Brain microvascular endothelial cell (primary cell): ENCODE data around the gene YPEL2.
"Not testable (repeated sequence)": the region's sequence is repeated elsewhere in the genome, so short reads cannot be mapped to it uniquely, and the experiment has no call there.

Source experiments
- DNase-seq: peaks from one replicate; pipeline ENCODE4 v3.0.0-alpha.2; 2020
- H3K27ac ChIP-seq: fragments of 250-450 bp; sonication (Bioruptor Pico); 2 replicates; pipeline ENCODE4 v1.5.1; 2020; ENCODE audit warnings: mild to moderate bottlenecking, moderate library complexity
- H3K27me3 ChIP-seq: fragments of 250-450 bp; sonication (Bioruptor Pico); replicated peaks from 2 replicates; pipeline ENCODE4 v1.5.1; 2020; ENCODE audit warnings: mild to moderate bottlenecking
- H3K36me3 ChIP-seq: fragments of 250-450 bp; sonication (Bioruptor Pico); replicated peaks from 2 replicates; pipeline ENCODE4 v1.5.1; 2020; ENCODE audit warnings: mild to moderate bottlenecking
- H3K4me3 ChIP-seq: 2 replicates; pipeline ENCODE4 v1.5.1; 2011; ENCODE audit warnings: low read depth, mild to moderate bottlenecking, control low read depth, low read length, moderate library complexity
- in situ Hi-C: cut with HindIII; loops from 2 replicates; pipeline ENCODE4 v1.10.0; 2017; ENCODE audit warnings: low sequenced_read_pairs, low pct_ligation_motif_present
- TF ChIP-seq, protein P1 (sequence below): IDR thresholded peaks from 2 replicates; pipeline ENCODE4 v1.5.1; 2011; ENCODE audit warnings: low read depth, mild to moderate bottlenecking, moderate library complexity, low read length, control low read depth, inconsistent platforms; ENCODE audit errors: missing control alignments

The YPEL2 gene

DNA sequence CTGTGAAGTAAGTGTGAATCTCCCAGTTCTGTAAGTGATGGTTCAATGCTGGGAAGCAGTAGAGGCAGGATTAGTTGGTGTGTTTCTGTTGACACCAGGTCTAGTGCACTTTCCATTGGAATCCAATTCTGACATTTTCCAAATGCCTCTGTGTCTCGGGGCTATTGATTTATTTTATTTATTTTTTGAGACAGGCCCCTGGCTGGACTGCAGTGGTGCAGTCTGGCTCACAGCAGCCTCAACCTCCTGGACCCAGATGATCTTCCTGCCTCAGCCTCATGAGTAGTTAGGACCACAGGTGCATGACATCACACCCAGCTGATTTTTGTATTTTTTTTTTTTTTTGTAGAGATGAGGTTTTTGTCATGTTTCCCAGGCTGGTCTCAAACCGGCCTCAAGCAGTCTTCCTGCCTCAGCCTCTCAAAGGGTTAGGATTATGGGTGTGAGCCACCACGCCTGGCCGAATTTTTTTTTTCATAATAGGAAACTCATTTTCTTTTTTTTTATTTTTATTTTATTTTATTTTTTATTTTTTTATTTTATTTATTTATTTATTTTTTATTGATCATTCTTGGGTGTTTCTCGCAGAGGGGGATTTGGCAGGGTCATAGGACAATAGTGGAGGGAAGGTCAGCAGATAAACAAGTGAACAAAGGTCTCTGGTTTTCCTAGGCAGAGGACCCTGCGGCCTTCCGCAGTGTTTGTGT is 61.7 kb downstream of the YPEL2 start:
- no peaks in the 10 kb centered on the region for H3K27me3 ChIP-seq
- H3K27ac ChIP-seq: no peak overlapping the region
- H3K36me3 ChIP-seq: peaks cover 7% of the 10 kb centered on the region
- in situ Hi-C loops: no loop called here
- TF ChIP-seq, protein P1, sequence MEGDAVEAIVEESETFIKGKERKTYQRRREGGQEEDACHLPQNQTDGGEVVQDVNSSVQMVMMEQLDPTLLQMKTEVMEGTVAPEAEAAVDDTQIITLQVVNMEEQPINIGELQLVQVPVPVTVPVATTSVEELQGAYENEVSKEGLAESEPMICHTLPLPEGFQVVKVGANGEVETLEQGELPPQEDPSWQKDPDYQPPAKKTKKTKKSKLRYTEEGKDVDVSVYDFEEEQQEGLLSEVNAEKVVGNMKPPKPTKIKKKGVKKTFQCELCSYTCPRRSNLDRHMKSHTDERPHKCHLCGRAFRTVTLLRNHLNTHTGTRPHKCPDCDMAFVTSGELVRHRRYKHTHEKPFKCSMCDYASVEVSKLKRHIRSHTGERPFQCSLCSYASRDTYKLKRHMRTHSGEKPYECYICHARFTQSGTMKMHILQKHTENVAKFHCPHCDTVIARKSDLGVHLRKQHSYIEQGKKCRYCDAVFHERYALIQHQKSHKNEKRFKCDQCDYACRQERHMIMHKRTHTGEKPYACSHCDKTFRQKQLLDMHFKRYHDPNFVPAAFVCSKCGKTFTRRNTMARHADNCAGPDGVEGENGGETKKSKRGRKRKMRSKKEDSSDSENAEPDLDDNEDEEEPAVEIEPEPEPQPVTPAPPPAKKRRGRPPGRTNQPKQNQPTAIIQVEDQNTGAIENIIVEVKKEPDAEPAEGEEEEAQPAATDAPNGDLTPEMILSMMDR: no peak
- DNase-seq: no peak
- no peak overlapping the region for H3K4me3 ChIP-seq

DNA sequence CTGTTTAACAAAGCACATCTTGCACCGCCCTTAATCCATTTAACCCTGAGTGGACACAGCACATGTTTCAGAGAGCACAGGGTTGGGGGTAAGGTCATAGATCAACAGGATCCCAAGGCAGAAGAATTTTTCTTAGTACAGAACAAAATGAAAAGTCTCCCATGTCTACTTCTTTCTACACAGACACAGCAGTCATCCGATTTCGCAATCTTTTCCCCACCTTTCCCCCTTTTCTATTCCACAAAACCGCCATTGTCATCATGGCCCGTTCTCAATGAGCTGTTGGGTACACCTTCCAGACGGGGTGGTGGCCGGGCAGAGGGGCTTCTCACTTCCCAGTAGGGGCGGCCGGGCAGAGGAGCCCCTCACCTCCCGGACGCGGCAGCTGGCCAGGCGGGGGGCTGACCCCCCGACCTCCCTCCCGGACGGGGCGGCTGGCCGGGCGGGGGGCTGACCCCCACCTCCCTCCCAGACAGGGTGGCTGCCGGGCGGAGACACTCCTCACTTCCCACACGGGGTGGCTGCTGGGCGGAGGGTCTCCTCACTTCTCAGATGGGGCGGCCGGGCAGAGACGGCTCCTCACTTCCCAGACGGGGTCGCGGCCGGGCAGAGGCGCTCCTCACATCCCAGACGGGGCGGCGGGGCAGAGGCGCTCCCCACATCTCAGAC is 62.4 kb downstream of the YPEL2 start:
- H3K36me3 ChIP-seq, in situ Hi-C loops, H3K27ac ChIP-seq, H3K27me3 ChIP-seq, DNase-seq, H3K4me3 ChIP-seq: not testable (repeated sequence)

DNA sequence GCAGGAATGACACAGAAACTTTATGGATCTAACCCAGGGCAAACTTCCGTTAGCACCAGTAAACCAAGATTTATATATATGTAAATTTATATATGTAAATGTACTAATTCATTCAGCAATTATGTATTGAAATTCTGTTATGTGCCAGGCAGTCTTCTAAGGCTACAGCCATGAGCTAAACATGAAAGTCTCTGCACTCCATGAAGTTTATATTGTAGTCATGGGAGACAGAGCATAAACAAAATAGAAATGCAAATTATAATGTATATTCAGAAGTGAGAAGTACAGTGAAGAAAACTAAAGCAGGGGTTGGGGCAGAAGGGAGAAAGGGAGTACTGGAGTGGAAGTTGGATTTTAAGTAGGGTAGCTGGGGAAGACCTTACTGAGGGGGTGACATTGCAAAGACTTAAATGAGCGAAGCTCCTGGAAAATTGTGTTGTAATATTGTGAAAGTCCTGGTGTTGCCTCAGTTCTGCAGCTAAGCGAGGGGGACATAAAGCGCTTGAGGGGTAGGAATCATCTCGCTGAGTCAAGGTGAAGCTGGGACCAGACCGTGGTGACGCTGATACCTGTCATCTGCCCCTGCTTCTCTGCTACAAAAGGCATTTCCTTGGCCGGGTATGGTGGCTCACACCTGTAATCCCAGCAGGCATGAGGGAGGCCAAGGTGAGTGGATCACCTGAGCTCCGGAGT is 64.8 kb downstream of the YPEL2 start:
- Histone ChIP-seq H3K4me3 (no peak overlapping the region), H3K36me3 (peaks cover 7% of the 10 kb centered on the region), H3K27ac (no peak overlapping the region), H3K27me3 (no peaks in the 10 kb centered on the region)
- in situ Hi-C loops: no loop called here
- no peak for DNase-seq
- TF ChIP-seq, protein P1: no peak

DNA sequence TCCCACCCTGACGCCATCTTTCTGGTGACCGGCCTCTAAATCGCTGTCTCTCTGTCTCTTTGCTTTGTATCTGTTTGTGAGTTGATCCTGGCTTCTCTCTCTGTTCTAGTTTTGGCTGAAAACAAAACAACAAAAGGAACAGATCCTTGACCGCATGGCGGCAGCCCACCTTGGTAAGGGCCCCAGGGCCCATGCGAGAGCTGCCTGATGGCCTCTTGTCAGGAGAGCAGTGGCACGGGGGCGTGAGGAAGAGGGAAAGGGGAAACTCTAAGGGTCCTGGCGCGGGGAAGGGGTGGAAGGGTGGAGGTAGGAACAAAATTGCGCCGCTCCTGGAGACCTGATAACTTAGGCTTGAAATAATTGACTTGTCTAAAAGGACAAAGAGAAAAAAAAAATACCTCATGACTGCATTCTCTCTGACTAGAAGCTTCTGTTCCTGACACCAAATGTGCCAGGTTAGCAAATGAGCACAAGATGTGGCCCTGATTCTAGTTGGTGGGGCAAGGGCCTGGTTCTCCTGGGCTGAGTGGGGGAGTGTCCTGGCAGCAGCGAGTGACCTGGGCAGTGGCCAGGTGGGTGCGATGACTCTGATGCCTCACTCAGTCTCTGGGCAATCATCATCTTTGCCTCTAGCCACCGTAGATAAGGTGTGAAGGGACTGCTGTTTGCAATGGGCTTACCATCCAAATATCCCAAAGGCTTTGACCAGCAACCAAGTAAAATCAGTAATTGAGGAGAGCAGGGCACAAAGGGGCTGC is 66.0 kb downstream of the YPEL2 start:
- no peak for DNase-seq
- peaks cover 7% of the 10 kb centered on the region for H3K36me3 ChIP-seq
- in situ Hi-C loops: no loop called here

DNA sequence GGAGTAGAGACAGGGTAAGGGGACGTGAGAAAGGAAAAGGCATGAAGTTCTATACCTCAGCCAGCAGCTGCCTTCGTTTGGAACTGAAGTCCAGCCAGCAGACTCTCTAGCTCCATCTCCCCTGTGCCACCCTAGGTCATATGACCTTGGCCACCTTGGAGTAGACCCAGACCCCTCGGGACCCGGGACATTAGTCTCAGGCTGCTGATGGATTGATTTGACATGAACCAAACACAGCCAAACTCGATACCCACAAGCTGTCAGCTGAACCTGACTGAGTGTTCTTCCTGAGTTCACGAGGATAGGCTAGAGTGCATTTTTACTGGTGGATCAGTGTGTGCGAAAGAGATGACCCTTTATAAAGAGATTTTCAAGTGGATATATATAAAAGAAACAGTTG is 68.5 kb downstream of the YPEL2 start:
- TF ChIP-seq, protein P1: no peak
- Histone ChIP-seq H3K4me3 (no peak overlapping the region), H3K36me3 (peaks cover 7% of the 10 kb centered on the region), H3K27ac (no peak overlapping the region), H3K27me3 (no peaks in the 10 kb centered on the region)
- in situ Hi-C loops: no loop called here
- DNase-seq: no peak

More for the DNA sequence above, 66.0 kb downstream of the YPEL2 start:
- TF ChIP-seq, protein P1: no peak
- Histone ChIP-seq H3K27me3 (no peaks in the 10 kb centered on the region), H3K4me3 (no peak overlapping the region), H3K27ac (no peak overlapping the region)

DNA sequence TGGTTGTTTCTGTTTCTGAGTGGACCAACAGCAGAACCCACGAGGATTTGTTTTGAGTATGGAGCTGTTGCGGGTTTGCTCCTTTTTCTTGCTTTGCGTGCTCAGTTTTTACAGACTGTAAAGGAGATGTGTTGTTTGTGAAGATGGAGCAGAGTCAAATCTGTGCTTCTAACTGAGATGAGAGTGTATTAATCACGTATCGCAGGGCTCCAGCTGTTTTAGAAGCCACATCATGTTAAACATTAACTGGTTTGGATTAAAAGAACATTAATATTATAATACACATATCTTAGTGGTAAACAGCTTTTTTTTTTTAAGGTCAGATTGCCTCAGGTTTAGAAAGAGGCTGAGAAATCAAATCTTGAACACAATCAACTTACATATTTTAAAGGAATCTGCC is 69.4 kb downstream of the YPEL2 start:
- DNase-seq: no peak
- Histone ChIP-seq H3K27ac (no peak overlapping the region), H3K27me3 (no peaks in the 10 kb centered on the region), H3K4me3 (no peak overlapping the region), H3K36me3 (peaks cover 7% of the 10 kb centered on the region)
- TF ChIP-seq, protein P1: no peak
- in situ Hi-C loops: no loop called here
